ENCODE results near the gene TLR6.

DNA sequence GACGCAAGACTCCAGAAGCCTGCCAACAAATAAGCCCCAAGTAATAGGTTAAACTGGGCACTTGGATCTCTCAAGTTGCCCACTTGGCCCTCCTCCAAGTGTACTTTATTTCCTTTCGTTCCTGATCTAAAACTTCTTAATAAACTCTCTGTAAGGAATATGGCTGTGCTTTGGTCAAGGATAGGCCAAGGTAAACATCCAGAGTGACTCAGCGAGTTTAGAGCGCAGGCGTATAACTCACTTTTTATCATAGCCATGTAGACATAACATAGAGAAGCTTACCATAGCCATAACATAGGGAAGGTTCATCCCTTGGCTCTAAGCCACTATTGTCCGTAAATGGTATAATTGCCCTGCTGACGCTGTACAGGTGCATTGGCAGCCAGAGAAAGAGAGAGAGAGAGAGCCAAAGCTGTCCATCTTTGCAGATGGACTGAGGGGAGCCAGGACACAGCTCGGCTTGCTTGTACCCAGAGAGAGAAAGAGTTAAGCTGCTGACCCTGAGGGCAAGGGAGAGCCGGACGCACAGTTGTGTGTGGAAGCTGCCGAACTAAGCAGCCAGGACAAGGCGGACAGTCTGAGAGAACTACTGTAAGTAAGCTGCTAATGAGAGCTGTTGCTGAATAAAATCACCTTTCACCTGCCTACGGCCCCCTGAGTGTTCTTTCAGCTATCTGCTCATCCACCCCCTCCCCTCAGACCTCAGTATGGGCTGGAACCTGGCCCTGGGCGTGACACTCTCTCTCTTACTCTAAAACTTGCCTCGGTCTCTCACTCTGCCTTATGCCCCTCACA lies 53.9 kb downstream of the TLR6 start:
- TF ChIP-seq POLR2A (IDR thresholded peaks at IDR 0.05), result no peak
- TF ChIP-seq, protein P1, sequence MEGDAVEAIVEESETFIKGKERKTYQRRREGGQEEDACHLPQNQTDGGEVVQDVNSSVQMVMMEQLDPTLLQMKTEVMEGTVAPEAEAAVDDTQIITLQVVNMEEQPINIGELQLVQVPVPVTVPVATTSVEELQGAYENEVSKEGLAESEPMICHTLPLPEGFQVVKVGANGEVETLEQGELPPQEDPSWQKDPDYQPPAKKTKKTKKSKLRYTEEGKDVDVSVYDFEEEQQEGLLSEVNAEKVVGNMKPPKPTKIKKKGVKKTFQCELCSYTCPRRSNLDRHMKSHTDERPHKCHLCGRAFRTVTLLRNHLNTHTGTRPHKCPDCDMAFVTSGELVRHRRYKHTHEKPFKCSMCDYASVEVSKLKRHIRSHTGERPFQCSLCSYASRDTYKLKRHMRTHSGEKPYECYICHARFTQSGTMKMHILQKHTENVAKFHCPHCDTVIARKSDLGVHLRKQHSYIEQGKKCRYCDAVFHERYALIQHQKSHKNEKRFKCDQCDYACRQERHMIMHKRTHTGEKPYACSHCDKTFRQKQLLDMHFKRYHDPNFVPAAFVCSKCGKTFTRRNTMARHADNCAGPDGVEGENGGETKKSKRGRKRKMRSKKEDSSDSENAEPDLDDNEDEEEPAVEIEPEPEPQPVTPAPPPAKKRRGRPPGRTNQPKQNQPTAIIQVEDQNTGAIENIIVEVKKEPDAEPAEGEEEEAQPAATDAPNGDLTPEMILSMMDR (IDR thresholded peaks at IDR 0.05), result no peak

All from testis (tissue), 2 donors.